ENCODE results near the gene TRAPPC3.
"Not testable (repeated sequence)": the region's sequence is repeated elsewhere in the genome, so short reads cannot be mapped to it uniquely, and the experiment has no call there.

The TRAPPC3 gene

GRCh38 chr1:36158827-36159252 is 9.6 kb upstream of the TRAPPC3 start:
- DNase-seq, ATAC-seq, H3K9me3 Mint-ChIP-seq, H3K27me3 Mint-ChIP-seq: not testable (repeated sequence)
- Mint-ChIP-seq H3K4me1 (peaks cover 71% of the 10 kb centered on the region), H3K4me3 (peak overlapping the region; percentile 93 to 98), H3K27ac (peak overlapping the region in 1 of 2 donors; percentile 14)

GRCh38 chr1:36157973-36158826 is 8.9 kb upstream of the TRAPPC3 start:
- no peaks in the 10 kb centered on the region for H3K27me3 Mint-ChIP-seq
- DNase-seq = peak; percentile 18 to 19
- H3K9me3 Mint-ChIP-seq = no peaks in the 10 kb centered on the region
- H3K4me1 Mint-ChIP-seq = peaks cover 76% of the 10 kb centered on the region
- H3K4me3 Mint-ChIP-seq = peak overlapping the region; percentile 91 to 98
- H3K27ac Mint-ChIP-seq = peak overlapping the region; percentile 97 to 99
- ATAC-seq = no peak

GRCh38 chr1:36157115-36157903 is 8.0 kb upstream of the TRAPPC3 start:
- DNase-seq = peak in 1 of 2 donors; percentile 28
- ATAC-seq = no peak
- no peaks in the 10 kb centered on the region for H3K9me3 Mint-ChIP-seq
- peak overlapping the region; percentile 97 to 99 for H3K27ac Mint-ChIP-seq
- no peaks in the 10 kb centered on the region for H3K27me3 Mint-ChIP-seq
- H3K4me1 Mint-ChIP-seq = peaks cover 76% of the 10 kb centered on the region
- H3K4me3 Mint-ChIP-seq = peak overlapping the region; percentile 91 to 98

- Mint-ChIP-seq H3K9me3 (no peaks in the 10 kb centered on the region), H3K27ac (peak overlapping the region; percentile 97 to 99), H3K4me1 (peaks cover 76% of the 10 kb centered on the region), H3K27me3 (no peaks in the 10 kb centered on the region), H3K4me3 (peak overlapping the region; percentile 91 to 98)
- ATAC-seq (peak; percentile 14), DNase-seq (peak; percentile 46 to 62)
Observed at GRCh38 chr1:36156329-36157114, 7.2 kb upstream of the TRAPPC3 start.

- Mint-ChIP-seq H3K4me3 (peak within 1 kb of the TSS; percentile 91 to 98), H3K27ac (peak within 1 kb of the TSS; percentile 97 to 99), H3K9me3 (no peaks in the 10 kb centered on the region), H3K4me1 (peaks cover 83% of the 10 kb centered on the region), H3K27me3 (no peaks in the 10 kb centered on the region)
- ATAC-seq (peak; percentile 70), DNase-seq (peak; percentile 86 to 92)
Observed at GRCh38 chr1:36155408-36156328, 6.4 kb upstream of the TRAPPC3 start, which contains the start of gene MAP7D1. Gene MAP7D1 (plus strand): TSS chr1:36156160. CDS start chr1:36156418, 258 bp downstream.

- H3K9me3 Mint-ChIP-seq = no peaks in the 10 kb centered on the region
- H3K27me3 Mint-ChIP-seq = no peaks in the 10 kb centered on the region
- peak overlapping the region; percentile 83 to 93 for H3K4me3 Mint-ChIP-seq
- ATAC-seq = no peak
- peak overlapping the region; percentile 97 to 99 for H3K27ac Mint-ChIP-seq
- H3K4me1 Mint-ChIP-seq = peaks cover 83% of the 10 kb centered on the region
- DNase-seq = no peak
Observed at GRCh38 chr1:36154765-36155407, 5.6 kb upstream of the TRAPPC3 start.

GRCh38 chr1:36154335-36154734 is 5.0 kb upstream of the TRAPPC3 start:
- no peak for ATAC-seq
- Mint-ChIP-seq H3K4me3 (peak overlapping the region; percentile 83 to 93), H3K27ac (peak overlapping the region; percentile 17 to 99), H3K9me3 (no peaks in the 10 kb centered on the region), H3K4me1 (peaks cover 83% of the 10 kb centered on the region), H3K27me3 (no peaks in the 10 kb centered on the region)
- no peak for DNase-seq

- no peaks in the 10 kb centered on the region for H3K27me3 Mint-ChIP-seq
- H3K4me1 Mint-ChIP-seq = peaks cover 79% of the 10 kb centered on the region
- H3K27ac Mint-ChIP-seq = no peak overlapping the region
- no peak overlapping the region for H3K4me3 Mint-ChIP-seq
- no peak for ATAC-seq
- no peaks in the 10 kb centered on the region for H3K9me3 Mint-ChIP-seq
- no peak for DNase-seq
Observed at GRCh38 chr1:36153476-36153875, 4.2 kb upstream of the TRAPPC3 start.

- ATAC-seq (no peak), DNase-seq (peak; percentile 31 to 50)
- H3K4me3 Mint-ChIP-seq = peak overlapping the region; percentile 75 to 83
- peaks cover 79% of the 10 kb centered on the region for H3K4me1 Mint-ChIP-seq
- no peaks in the 10 kb centered on the region for H3K9me3 Mint-ChIP-seq
- H3K27me3 Mint-ChIP-seq = no peaks in the 10 kb centered on the region
- H3K27ac Mint-ChIP-seq = peak overlapping the region; percentile 91 to 95
Observed at GRCh38 chr1:36151845-36152203, 2.5 kb upstream of the TRAPPC3 start.

GRCh38 chr1:36151134-36151844 is 2.0 kb upstream of the TRAPPC3 start:
- H3K27ac Mint-ChIP-seq = peak overlapping the region; percentile 95 to 96
- DNase-seq (no peak), ATAC-seq (no peak)
- peak overlapping the region; percentile 94 to 99 for H3K4me3 Mint-ChIP-seq
- no peaks in the 10 kb centered on the region for H3K27me3 Mint-ChIP-seq
- peaks cover 82% of the 10 kb centered on the region for H3K4me1 Mint-ChIP-seq
- H3K9me3 Mint-ChIP-seq = no peaks in the 10 kb centered on the region

GRCh38 chr1:36150296-36151133 is 1.2 kb upstream of the TRAPPC3 start:
- peak; percentile 76 to 82 for DNase-seq
- H3K9me3 Mint-ChIP-seq = no peaks in the 10 kb centered on the region
- H3K4me1 Mint-ChIP-seq = peaks cover 81% of the 10 kb centered on the region
- no peaks in the 10 kb centered on the region for H3K27me3 Mint-ChIP-seq
- peak overlapping the region; percentile 94 to 99 for H3K4me3 Mint-ChIP-seq
- H3K27ac Mint-ChIP-seq = peak overlapping the region; percentile 98
- ATAC-seq = peak; percentile 69

GRCh38 chr1:36149973-36150295 is 648 bp upstream of the TRAPPC3 start:
- H3K27me3 Mint-ChIP-seq = no peaks in the 10 kb centered on the region
- no peak for ATAC-seq
- H3K4me1 Mint-ChIP-seq = peaks cover 80% of the 10 kb centered on the region
- DNase-seq = no peak
- no peaks in the 10 kb centered on the region for H3K9me3 Mint-ChIP-seq
- H3K4me3 Mint-ChIP-seq = peak overlapping the region; percentile 94 to 99
- peak overlapping the region; percentile 98 for H3K27ac Mint-ChIP-seq

GRCh38 chr1:36148821-36149236 is 457 bp downstream of the TRAPPC3 start:
- DNase-seq = no peak
- peak overlapping the region; percentile 94 to 99 for H3K4me3 Mint-ChIP-seq
- peak overlapping the region; percentile 98 for H3K27ac Mint-ChIP-seq
- no peaks in the 10 kb centered on the region for H3K27me3 Mint-ChIP-seq
- H3K9me3 Mint-ChIP-seq = no peaks in the 10 kb centered on the region
- peak; percentile 29 for ATAC-seq
- H3K4me1 Mint-ChIP-seq = peaks cover 79% of the 10 kb centered on the region

Data from stimulated activated naive CD8-positive, alpha-beta T cell treated with anti-CD3 and anti-CD28 coated beads, Interleukin-15, amount 100 ng/mL, for 72 hours (primary cell).